Measurements from ENCODE around the gene C17orf50.
A peak's percentile ranks its signal among the peaks of the same experiment; 100 is the strongest.

The C17orf50 gene

GRCh38 chr17:35760587-35760986 lies at the start of gene C17orf50:
TSS of gene C17orf50 (plus strand) at chr17:35760887. CDS start at chr17:35760942, 55 bp downstream.
- no peak for DNase-seq

- DNase-seq = no peak
Observed at GRCh38 chr17:35710950-35711349, 49.7 kb upstream of the C17orf50 start.

GRCh38 chr17:35713069-35713728 lies 47.5 kb upstream of the C17orf50 start:
- DNase-seq = no peak

- no peak for DNase-seq
Observed at GRCh38 chr17:35714988-35715387, 45.7 kb upstream of the C17orf50 start.

- DNase-seq = no peak
Observed at GRCh38 chr17:35715416-35715815, 45.3 kb upstream of the C17orf50 start.

- DNase-seq = no peak
Observed at GRCh38 chr17:35716173-35716572, 44.5 kb upstream of the C17orf50 start.

GRCh38 chr17:35716897-35717465 lies 43.7 kb upstream of the C17orf50 start:
- DNase-seq = no peak

GRCh38 chr17:35717475-35717874 lies 43.2 kb upstream of the C17orf50 start:
- no peak for DNase-seq

GRCh38 chr17:35723735-35724134 lies 37.0 kb upstream of the C17orf50 start:
- no peak for DNase-seq

- DNase-seq = no peak
Observed at GRCh38 chr17:35725058-35725457, 35.6 kb upstream of the C17orf50 start.

GRCh38 chr17:35725802-35726126 lies 34.9 kb upstream of the C17orf50 start:
- no peak for DNase-seq

GRCh38 chr17:35726127-35726952 lies 34.3 kb upstream of the C17orf50 start:
- no peak for DNase-seq

- DNase-seq = no peak
Observed at GRCh38 chr17:35726953-35727460, 33.7 kb upstream of the C17orf50 start.

GRCh38 chr17:35727635-35728034 lies 33.1 kb upstream of the C17orf50 start:
- DNase-seq = no peak

- no peak for DNase-seq
Observed at GRCh38 chr17:35728551-35728950, 32.1 kb upstream of the C17orf50 start.

- DNase-seq = no peak
Observed at GRCh38 chr17:35729405-35729833, 31.3 kb upstream of the C17orf50 start.

GRCh38 chr17:35730400-35731005 lies 30.2 kb upstream of the C17orf50 start:
- DNase-seq = no peak

GRCh38 chr17:35731239-35731916 lies 29.3 kb upstream of the C17orf50 start, which contains the start of gene RASL10B:
TSS of gene RASL10B (plus strand) at chr17:35731639. CDS start at chr17:35735185, 3,546 bp downstream.
- DNase-seq = peak in 2 of 4 experiments; percentile 25 to 48

- no peak for DNase-seq
Observed at GRCh38 chr17:35731917-35732805, 28.5 kb upstream of the C17orf50 start.

- DNase-seq = no peak
Observed at GRCh38 chr17:35732806-35733136, 27.9 kb upstream of the C17orf50 start.

GRCh38 chr17:35733366-35733765 lies 27.3 kb upstream of the C17orf50 start:
- DNase-seq = no peak

- no peak for DNase-seq
Observed at GRCh38 chr17:35734396-35734795, 26.3 kb upstream of the C17orf50 start.
